KMS-11 (cell line): Measurements from ENCODE around the gene DNM3.

Experiments
- H2AFZ ChIP-seq: fragments of 200-600 bp; sonication (generic); 2 replicates; pipeline ENCODE4 v1.6.1; 2016; ENCODE audit warnings: antibody characterized with exemption, mixed run types, low read depth
- H3K27ac ChIP-seq: fragments of 200-600 bp; sonication (generic); 2 replicates; pipeline ENCODE4 v1.6.1; 2016; ENCODE audit warnings: mild to moderate bottlenecking, mixed run types
- H3K27me3 ChIP-seq: fragments of 200-600 bp; sonication (generic); 2 replicates; pipeline ENCODE4 v1.6.1; 2017; ENCODE audit warnings: mild to moderate bottlenecking, low read depth, mixed run types, moderate library complexity; ENCODE audit not compliant: insufficient read depth
- H3K36me3 ChIP-seq: fragments of 200-600 bp; sonication (generic); 2 replicates; pipeline ENCODE4 v1.6.1; 2017; ENCODE audit warnings: mild to moderate bottlenecking, mixed run types; ENCODE audit not compliant: insufficient read depth
- H3K4me1 ChIP-seq: fragments of 200-600 bp; sonication (generic); 2 replicates; pipeline ENCODE4 v1.6.1; 2016; ENCODE audit warnings: mild to moderate bottlenecking, low read depth, mixed run types; ENCODE audit not compliant: poor library complexity, severe bottlenecking
- H3K4me2 ChIP-seq: fragments of 200-600 bp; sonication (generic); 2 replicates; pipeline ENCODE4 v1.7.0; 2016; ENCODE audit warnings: mild to moderate bottlenecking, mixed run types
- H3K4me3 ChIP-seq: fragments of 200-600 bp; sonication (generic); IDR thresholded peaks from 2 replicates; pipeline ENCODE4 v1.6.1; 2017; ENCODE audit warnings: low read depth, low read length, mixed read lengths; ENCODE audit not compliant: insufficient read depth
- H3K79me2 ChIP-seq: fragments of 200-600 bp; sonication (generic); 2 replicates; pipeline ENCODE4 v1.6.1; 2016; ENCODE audit warnings: low read depth, mixed run types; ENCODE audit not compliant: insufficient read depth
- H3K9ac ChIP-seq: fragments of 200-600 bp; sonication (generic); 2 replicates; pipeline ENCODE4 v1.6.1; 2016; ENCODE audit warnings: mild to moderate bottlenecking, mixed run types
- H4K20me1 ChIP-seq: fragments of 200-600 bp; sonication (generic); 2 replicates; pipeline ENCODE4 v1.6.1; 2016; ENCODE audit warnings: mild to moderate bottlenecking, mixed run types; ENCODE audit not compliant: insufficient read depth
- CTCF ChIP-seq: fragments of 200-600 bp; sonication (generic); conservative IDR thresholded peaks from 2 replicates; pipeline ENCODE4 v1.6.1; 2017; ENCODE audit warnings: low read depth, mild to moderate bottlenecking, antibody characterized with exemption, low read length, moderate library complexity, mixed read lengths

The DNM3 gene

GRCh38 chr1:172185211-172185610 is 343.9 kb downstream of the DNM3 start:
- Histone ChIP-seq H3K79me2 (no peaks in the 10 kb centered on the region), H4K20me1 (no peaks in the 10 kb centered on the region), H3K4me1 (peaks cover 64% of the 10 kb centered on the region), H3K36me3 (no peaks in the 10 kb centered on the region), H3K27me3 (no peaks in the 10 kb centered on the region), H3K27ac (peak overlapping the region; percentile 7; the same call in 1 of the 2 replicates), H3K9ac (no peak overlapping the region), H3K4me2 (peak overlapping the region; percentile 47), H2AFZ (0 out of 2 replicates have a peak overlapping the region, but pooled peaks have one; percentile 1), H3K4me3 (peak overlapping the region; percentile 42)
- TF ChIP-seq CTCF: no peak

- H4K20me1 ChIP-seq: no peaks in the 10 kb centered on the region
- no peak overlapping the region for H3K9ac ChIP-seq
- H3K4me1 ChIP-seq: peaks cover 57% of the 10 kb centered on the region
- 0 out of 2 replicates have a peak overlapping the region, but pooled peaks have one; percentile 1 for H2AFZ ChIP-seq
- peak overlapping the region; percentile 42 for H3K4me3 ChIP-seq
- no peak for TF ChIP-seq CTCF
- H3K27ac ChIP-seq: no peak overlapping the region
- no peaks in the 10 kb centered on the region for H3K79me2 ChIP-seq
- H3K4me2 ChIP-seq: peak overlapping the region; percentile 47
- H3K27me3 ChIP-seq: no peaks in the 10 kb centered on the region
- H3K36me3 ChIP-seq: no peaks in the 10 kb centered on the region
Observed at GRCh38 chr1:172185996-172186395, 344.7 kb downstream of the DNM3 start.

- Histone ChIP-seq H2AFZ (no peak overlapping the region), H3K27ac (no peak overlapping the region), H3K36me3 (no peaks in the 10 kb centered on the region), H3K4me3 (no peak overlapping the region), H3K4me2 (no peak overlapping the region), H3K79me2 (no peaks in the 10 kb centered on the region), H3K4me1 (no peaks in the 10 kb centered on the region), H3K27me3 (no peaks in the 10 kb centered on the region), H4K20me1 (no peaks in the 10 kb centered on the region), H3K9ac (no peak overlapping the region)
- no peak for TF ChIP-seq CTCF
Observed at GRCh38 chr1:172201572-172201971, 360.3 kb downstream of the DNM3 start.

GRCh38 chr1:172203135-172203823 is 362.0 kb downstream of the DNM3 start:
- Histone ChIP-seq H3K79me2 (no peaks in the 10 kb centered on the region), H3K27me3 (no peaks in the 10 kb centered on the region), H3K4me3 (no peak overlapping the region), H2AFZ (no peak overlapping the region), H3K4me2 (no peak overlapping the region), H4K20me1 (no peaks in the 10 kb centered on the region), H3K27ac (no peak overlapping the region), H3K36me3 (no peaks in the 10 kb centered on the region), H3K4me1 (no peaks in the 10 kb centered on the region), H3K9ac (no peak overlapping the region)
- no peak for TF ChIP-seq CTCF
